GM21526 (cell line): ENCODE measurements around the gene PLD6.

Experiments used
- ATAC-seq: cut with Tn5 transposase; IDR thresholded peaks from one replicate; pipeline ENCODE4 v1.9.1; 2021; ENCODE audit warnings: moderate library complexity; ENCODE audit not compliant: unreplicated experiment, low FRiP score

The PLD6 gene

GRCh38 chr17:17180141-17180603 lies 26.0 kb downstream of the PLD6 start:
- no peak for ATAC-seq

- no peak for ATAC-seq
Observed at GRCh38 chr17:17179371-17179827, 26.7 kb downstream of the PLD6 start.

GRCh38 chr17:17177176-17177575 lies 29.0 kb downstream of the PLD6 start:
- no peak for ATAC-seq

- no peak for ATAC-seq
Observed at GRCh38 chr17:17176341-17176740, 29.8 kb downstream of the PLD6 start.

- ATAC-seq = no peak
Observed at GRCh38 chr17:17175917-17176316, 30.2 kb downstream of the PLD6 start.

- no peak for ATAC-seq
Observed at GRCh38 chr17:17175340-17175739, 30.8 kb downstream of the PLD6 start.

GRCh38 chr17:17173921-17174320 lies 32.2 kb downstream of the PLD6 start:
- no peak for ATAC-seq

GRCh38 chr17:17172990-17173389 lies 33.1 kb downstream of the PLD6 start:
- ATAC-seq = no peak

GRCh38 chr17:17172001-17172939 lies 33.9 kb downstream of the PLD6 start:
- no peak for ATAC-seq

GRCh38 chr17:17171186-17171585 lies 34.9 kb downstream of the PLD6 start:
- no peak for ATAC-seq

GRCh38 chr17:17170346-17170985 lies 35.7 kb downstream of the PLD6 start:
- no peak for ATAC-seq

GRCh38 chr17:17169396-17169795 lies 36.7 kb downstream of the PLD6 start:
- ATAC-seq = no peak

GRCh38 chr17:17168401-17168800 lies 37.7 kb downstream of the PLD6 start:
- no peak for ATAC-seq

GRCh38 chr17:17167986-17168385 lies 38.1 kb downstream of the PLD6 start:
- ATAC-seq = no peak

GRCh38 chr17:17167356-17167755 lies 38.8 kb downstream of the PLD6 start:
- no peak for ATAC-seq

GRCh38 chr17:17166446-17166845 lies 39.7 kb downstream of the PLD6 start:
- no peak for ATAC-seq

- no peak for ATAC-seq
Observed at GRCh38 chr17:17165666-17166308, 40.3 kb downstream of the PLD6 start.

GRCh38 chr17:17164676-17165075 lies 41.5 kb downstream of the PLD6 start:
- ATAC-seq = no peak

- ATAC-seq = no peak
Observed at GRCh38 chr17:17164156-17164555, 42.0 kb downstream of the PLD6 start.

GRCh38 chr17:17161759-17162158 lies 44.4 kb downstream of the PLD6 start:
- no peak for ATAC-seq

GRCh38 chr17:17161121-17161520 lies 45.0 kb downstream of the PLD6 start:
- no peak for ATAC-seq
